ENCODE measurements around the gene TMA7.
A peak's percentile ranks its signal among the peaks of the same experiment; 100 is the strongest.
"Not testable (repeated sequence)": the region's sequence is repeated elsewhere in the genome, so short reads cannot be mapped to it uniquely, and the experiment has no call there.

TMA7 gene

DNA sequence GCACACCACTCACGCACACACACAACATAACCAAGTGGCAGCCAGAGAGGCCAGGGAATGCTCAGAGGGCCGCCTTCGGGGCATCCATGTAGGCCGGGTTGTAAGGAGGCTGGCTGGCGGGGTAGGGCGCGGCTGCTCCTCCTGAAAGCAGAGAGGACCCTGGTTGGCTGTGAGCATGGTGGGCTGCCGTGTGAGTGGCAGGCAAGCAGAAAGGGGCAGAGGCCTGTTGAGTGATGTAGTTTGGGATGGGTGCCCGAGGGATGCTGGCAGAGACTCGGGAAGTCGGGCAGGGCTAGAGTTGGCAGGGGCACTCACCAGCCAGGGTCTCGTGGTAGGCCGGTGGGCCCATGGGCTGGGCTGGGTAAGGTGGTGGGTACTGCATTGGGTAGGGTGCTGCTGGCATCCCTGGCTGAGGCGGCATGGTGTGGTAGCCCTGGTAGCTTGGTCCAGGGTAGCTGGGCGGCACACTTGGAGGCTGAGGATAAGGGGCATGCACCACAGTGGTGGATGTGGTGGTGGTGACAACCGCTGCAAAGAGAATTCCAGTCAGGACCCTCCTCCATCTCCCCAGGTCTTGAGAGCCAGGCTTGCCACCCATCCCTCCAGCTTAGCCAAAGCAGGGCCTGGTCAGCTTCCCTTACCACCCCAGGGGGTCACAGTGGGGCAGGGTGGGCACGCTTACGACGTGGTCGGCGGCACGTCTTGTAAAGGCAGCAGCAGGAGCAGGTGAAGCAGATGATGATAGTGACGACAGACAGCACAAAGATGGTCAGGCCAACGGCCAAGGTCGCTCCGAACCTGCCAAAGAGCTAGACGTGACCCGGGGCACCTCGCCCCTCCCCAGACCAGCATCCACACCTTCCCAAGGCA lies 29.2 kb downstream of the TMA7 start:
- no peak for DNase-seq

DNA sequence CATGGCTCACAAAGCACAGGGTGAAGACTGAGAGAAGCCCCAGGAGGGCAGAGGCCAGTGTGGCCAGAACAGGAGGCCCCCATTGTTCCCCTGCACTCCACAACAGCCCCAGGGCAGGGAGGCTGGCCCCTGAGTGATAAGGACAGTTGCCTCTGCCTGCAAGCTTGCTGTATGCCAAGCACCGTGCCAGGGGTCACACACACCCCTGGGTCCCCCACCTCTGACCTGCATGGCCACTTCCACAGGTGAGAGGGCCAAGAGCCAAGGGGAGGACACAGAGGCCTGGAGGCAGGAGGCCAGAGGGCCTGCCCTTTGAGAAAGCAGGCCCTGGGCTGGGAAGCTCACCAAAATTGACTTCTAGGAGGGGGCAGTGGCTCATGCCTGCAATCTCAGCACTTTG lies 30.2 kb downstream of the TMA7 start:
- DNase-seq: no peak

DNA sequence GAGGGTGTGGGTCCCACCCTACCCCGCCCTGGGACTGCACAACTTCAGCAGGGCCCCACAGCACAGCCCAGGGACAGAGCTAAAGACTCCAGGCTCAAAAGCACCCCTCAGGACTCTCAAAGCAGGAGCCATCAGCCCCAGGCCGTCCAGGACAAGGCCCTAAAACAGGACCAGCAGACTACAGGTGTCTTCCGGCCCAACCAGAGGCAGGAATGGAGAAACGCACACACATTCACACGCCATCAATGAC lies 32.5 kb downstream of the TMA7 start:
- DNase-seq: no peak

GRCh38 chr3:48472923-48473616 lies 33.0 kb downstream of the TMA7 start:
- DNase-seq: peak; percentile 93 to 96

DNA sequence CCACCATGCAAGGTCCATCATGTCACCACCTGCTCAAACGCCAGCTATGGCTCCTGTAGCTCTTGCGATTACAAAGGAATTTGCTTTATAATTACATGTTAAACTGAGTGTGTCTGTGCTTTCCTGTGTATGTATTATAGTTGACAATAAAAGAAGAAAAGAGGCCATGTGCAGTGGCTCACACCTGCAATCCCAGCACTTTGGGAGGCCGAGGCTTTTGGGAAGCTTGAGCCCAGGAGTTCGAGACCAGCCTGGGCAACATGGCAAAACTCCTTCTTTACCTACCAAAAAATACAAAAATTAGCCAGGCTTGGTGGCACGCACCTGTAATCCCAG lies 33.5 kb downstream of the TMA7 start:
- no peak for DNase-seq

DNA sequence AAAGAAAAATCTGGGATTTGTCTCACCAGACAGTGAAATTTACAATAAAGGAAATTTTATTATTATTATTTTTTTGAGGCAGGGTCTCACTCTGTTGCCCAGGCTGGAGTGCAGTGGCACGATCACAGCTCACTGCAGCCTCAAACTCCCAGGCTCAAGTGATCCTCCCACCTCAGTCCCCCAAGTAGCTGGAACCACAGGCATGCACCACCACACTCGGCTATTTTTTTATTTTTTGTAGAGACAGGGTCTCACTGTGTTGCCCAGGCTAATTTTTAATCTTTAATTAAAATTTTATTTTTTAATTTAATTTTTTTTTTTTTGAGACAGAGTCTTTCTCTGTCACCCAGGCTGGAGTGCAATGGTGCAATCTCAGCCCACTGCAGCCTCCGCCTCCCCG lies 34.0 kb downstream of the TMA7 start:
- not testable (repeated sequence) for DNase-seq

GRCh38 chr3:48474619-48475018 lies 34.6 kb downstream of the TMA7 start:
- DNase-seq: no peak

- DNase-seq: no peak
Observed at GRCh38 chr3:48475188-48475587, 35.1 kb downstream of the TMA7 start.

DNA sequence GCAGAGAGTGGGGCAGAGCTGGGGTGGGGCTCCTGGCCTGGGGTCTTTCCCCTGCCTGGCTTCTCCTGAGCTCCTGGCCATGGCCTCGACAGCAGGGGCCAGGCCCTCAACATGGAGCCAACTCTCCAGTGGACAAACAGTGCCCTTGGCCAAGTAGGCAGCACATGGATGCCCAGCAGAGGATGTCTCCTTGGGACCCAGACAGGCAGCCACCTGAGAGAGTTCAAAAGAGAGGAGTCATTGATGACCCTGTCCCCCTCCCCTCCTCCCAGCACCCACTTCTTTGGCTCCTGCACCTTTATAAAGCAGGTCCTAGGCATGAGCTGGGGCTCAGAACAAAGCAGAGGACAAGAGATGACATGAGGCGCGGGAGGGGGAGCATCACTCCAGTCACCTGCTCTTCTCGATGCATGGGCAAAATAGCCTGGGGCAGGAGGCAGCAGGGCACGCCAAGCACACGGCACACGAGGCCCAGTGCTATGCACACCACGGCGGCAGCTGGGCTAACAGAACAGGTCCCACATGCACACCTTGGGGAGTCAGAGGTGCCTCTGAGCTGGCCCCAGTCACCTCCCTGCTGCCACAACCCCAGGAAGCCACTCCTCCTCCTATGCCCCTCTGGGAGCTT lies 36.5 kb downstream of the TMA7 start:
- DNase-seq: no peak

- DNase-seq: no peak
Observed at GRCh38 chr3:48477959-48478520, 38.0 kb downstream of the TMA7 start.

GRCh38 chr3:48478626-48479555 lies 38.8 kb downstream of the TMA7 start:
- DNase-seq: peak; percentile 33 to 47

- not testable (repeated sequence) for DNase-seq
Observed at GRCh38 chr3:48480891-48481290, 40.8 kb downstream of the TMA7 start.

DNA sequence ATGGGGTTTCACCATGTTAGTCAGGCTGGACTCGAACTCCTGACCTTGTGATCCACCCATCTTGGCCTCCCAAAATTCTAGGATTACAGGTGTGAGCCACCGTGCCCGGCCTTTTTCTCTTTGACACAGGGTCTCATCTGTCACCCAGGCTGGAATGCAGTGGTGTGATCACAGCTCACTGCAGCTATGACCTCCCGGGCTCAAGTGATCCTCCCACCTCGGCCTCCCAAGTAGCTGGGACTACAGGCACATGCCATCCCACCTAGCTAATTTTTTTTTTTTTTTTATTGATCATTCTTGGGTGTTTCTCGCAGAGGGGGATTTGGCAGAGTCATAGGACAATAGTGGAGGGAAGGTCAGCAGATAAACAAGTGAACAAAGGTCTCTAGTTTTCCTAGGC lies 42.8 kb downstream of the TMA7 start:
- not testable (repeated sequence) for DNase-seq

GRCh38 chr3:48486952-48487351 lies 46.9 kb downstream of the TMA7 start:
- DNase-seq: no peak

DNA sequence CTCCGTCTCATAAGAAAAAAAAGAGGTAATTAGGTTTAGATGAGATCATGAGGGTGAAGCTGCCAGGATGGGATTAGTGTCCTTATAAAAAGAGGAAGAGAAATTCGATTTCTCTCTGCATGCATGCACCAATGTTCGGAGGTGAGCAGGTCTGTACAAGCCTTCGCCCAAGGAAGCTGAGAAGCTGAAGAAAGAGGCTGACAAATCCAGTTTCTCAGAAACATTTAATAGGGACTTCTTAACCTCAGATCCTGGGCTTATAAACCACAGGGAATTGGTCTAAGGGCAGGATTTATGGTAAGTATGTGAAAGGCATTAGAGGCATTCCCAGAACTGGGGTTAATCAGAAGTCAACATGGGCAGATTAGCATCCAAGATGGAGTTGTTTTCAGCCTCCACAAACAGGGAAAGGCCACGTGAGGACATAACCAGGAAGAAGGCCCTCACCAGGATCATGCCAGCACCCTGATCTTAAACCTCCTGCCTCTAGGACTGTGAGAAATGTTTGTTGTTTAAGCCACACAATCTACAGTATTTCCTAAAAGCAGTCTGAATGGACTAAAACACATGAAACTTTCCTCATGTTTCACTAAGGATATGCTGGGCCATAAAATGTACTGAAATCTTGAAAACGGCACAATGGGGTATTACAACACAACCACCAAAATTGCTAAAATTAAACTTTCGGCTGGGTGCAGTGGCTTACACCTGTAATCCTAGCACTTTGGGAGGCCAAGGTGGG lies 52.6 kb downstream of the TMA7 start:
- no peak for DNase-seq

DNA sequence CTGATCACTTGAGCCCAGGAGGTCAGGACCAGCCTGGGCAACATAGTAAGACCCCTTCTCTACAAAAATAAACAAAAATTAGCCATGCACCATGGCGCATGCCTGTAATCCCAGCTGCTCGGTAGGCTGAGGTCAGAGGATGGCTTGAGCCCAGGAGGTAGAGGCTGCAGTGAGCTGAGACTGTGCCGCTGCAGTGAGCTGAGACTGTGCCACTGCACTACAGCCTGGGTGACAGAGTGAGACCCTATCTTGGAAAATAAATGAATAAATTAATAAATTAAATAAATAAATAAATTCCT lies 53.1 kb downstream of the TMA7 start:
- DNase-seq: no peak

All from activated CD4-positive, alpha-beta T cell treated with anti-CD3 and anti-CD28 coated beads for 4 hours (primary cell).